Activated effector memory CD4-positive, alpha-beta T cell treated with Interleukin-2 at 50 U/mL for 16 hours (primary cell): Measurements from ENCODE around the gene ZNF264.
"Not testable (repeated sequence)": the region's sequence is repeated elsewhere in the genome, so short reads cannot be mapped to it uniquely, and the experiment has no call there.

Experiments used
- DNase-seq: peaks from one replicate; pipeline ENCODE4 v3.0.0-alpha.2; 2020

Gene ZNF264

DNA sequence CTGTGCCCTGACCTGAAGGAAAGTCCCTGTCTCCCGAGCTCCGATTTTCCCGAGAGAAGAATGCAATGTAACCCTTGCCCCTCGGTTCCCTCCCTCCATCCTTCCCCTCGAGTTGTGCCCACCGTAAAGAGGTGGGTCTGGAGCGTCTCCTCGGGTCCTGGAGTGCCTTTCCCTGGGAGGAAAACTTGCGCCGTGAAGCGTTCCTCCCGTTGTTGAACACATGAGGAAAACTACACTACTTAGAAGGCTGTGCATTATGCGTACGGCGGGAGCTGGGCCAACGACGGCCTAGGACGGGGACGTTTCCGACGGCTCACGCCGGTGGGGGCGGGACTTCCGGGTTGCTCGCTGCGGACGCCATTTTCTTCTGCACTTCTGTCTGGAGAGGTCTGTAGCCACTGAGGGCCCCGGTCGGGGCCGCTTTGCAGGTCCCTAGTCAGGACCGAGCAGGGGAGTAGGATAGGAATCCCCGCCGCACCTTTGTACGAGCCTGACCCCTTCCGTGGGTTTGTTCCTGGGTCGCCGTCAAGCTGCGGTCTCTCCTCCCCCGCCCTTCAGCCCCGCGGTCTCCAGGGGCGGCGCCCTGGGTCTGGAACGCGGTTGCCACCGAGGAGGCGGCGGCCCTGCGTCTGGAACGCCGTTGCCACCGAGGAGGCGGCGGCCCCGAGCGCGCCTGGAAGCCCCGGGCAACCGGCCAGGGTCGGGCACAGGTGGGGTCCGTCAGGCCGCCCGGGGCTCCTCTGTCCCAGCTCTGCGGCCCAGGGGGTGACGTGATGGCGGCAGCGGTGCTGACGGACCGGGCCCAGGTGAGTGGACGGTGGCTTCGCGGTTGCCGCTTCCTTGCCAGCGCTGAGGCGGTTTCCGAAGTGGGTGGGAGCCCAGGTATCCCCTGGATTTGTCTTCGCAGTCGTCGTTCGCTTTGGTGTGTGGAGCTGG lies at the start of gene ZNF264:
ZNF264 (plus strand) TSS at position 360 of the 936 bp plus-strand sequence; CDS start at position 774, 414 bp downstream.
- peak; percentile 86 for DNase-seq

DNA sequence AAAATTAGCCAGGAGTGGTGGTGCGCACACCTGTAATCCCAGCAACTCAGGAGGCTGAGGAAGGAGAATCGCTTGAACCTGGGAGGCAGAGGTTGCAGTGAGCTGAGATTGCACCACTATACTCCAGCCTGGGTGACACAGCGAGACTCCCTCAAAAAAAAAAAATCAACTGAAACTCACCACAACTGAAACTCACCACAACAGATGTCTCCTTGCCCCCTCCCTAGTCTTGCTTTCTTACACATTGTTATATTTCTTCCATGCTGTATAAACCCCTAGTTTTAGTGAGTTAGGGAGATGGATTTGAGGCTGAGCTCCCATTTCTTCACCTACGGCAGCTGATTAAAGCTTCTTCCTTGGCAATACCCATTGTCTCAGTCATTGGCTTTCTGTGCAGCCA lies 49.6 kb upstream of the ZNF264 start:
- no peak for DNase-seq

DNA sequence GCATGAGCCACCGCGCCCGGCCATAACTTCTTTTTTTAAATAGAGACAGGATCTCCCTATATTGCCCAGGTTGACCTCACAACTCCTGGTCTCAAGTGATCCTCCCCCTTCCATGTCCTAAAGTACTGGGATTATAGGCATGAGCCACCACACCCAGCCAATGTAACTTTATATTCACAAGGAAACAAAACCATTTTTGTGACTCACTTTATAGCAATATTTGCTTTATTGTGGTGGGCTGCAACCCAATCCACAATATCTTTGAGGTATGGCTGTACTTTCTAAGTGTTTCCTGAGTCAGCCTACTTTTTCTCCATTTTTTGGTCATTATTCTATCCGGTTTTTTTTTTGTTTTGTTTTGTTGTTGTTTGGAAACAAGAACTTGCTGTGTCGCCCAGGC lies 38.4 kb upstream of the ZNF264 start:
- no peak for DNase-seq

DNA sequence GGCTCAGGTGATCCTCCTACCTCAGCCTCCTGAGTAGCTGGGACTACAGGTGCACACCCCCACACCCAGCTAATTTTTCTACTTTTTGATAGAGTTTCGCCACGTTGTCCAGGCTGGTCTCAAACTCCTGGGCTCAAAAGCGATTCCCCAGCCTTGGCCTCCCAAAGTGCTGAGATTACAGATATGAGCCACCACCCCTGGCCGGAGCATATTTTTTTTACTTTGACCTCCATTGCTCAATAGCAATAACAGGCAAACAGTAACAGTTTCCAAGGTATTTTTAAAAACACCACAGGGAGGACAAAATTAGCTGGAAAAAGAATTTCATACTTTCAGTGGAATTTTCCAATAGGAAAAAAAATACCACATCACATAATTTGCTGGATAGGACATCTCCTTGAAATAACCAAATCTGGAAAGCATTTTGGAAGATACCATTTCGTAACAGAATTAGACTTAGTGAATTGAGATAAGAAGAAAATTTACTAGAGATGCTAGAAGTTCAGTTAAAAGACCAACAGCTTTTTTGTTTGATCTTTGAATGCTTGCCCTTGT lies 29.2 kb upstream of the ZNF264 start:
- no peak for DNase-seq

DNA sequence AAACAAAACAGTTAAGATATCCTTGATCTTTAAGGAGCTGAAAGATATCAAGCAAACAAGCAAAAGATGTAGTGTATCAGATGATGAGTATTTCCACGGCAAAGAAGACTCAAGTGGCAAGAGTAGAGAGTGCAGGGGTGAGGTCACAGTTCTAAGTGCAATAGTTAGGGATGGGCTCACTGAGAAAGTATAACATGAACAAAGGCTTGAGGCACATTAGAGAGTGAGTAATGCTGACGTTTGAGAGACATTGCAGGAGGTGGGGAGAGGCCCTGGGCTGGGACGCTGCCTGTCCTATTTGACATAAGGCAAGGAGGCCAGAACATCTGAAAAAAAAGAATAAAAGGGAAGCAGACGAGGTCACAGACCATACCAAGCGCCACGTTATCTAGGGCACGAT lies 25.5 kb upstream of the ZNF264 start:
- DNase-seq: no peak

DNA sequence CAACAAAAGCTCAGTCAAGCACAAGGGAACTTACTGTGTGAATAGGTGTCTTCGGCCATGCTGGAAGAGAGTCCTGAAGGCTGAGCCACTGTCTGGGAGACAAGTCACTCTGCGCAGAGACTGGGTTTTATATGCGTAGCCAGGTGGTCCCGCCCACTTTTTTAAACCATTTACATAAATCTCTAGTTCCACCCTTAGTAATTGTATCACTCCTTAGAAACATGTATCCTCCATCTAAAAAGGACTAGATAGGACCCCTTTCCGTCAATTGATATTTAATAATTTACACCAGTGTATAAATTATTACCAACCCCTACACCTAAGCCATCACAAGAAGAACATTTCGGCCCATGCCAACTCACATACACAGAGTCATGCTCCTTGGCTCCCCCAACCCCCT lies 23.9 kb upstream of the ZNF264 start, which contains the start of gene DUXA:
DUXA (minus strand) TSS at position 101 of the 400 bp plus-strand sequence; CDS start at position 59, 42 bp downstream.
- DNase-seq: no peak

DNA sequence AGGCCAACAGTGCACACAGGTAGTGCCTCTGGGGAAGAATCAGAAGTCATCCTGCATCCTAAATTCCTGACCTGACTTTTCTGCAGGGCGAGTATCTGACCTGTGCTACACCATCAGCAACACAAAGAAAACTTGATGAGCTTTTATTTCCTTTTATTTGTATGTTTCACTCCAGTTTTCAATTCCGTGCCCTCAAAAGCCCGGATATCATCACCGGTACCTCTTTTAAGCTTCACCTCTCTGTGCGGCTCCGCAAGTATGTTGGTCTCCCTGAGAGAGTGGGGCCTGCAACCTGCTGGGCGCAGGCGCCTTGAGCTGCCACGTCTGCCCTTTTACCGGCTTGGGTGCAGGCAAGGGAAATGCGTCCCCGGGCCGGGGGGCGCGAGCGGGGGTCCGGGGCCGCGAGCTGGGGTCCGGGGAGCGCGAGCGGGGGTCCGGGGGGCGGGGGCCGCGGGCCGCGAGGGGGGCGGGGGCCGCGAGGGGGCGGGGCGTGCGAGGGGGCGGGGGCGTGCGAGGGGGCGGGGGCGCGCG lies 19.7 kb upstream of the ZNF264 start:
- DNase-seq: peak; percentile 16

DNA sequence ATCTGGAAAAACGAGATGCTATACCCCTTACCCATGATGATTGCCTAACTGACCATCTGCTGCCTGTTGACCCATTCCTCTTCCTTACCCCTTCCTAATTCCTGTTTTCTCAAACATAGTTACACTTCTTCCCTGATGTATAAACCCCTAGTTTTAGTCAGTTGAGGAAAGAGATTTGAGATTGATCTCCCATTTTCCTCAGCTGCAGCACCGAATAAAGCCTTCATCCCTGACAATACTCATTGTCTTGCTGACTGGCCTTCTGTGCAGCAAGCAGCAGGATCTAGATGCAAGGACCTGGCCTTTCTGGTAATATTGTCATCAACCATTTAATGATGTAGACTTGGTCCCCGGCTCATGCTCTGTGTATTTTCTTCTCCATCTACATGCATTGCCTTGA lies 999 bp upstream of the ZNF264 start:
- no peak for DNase-seq

DNA sequence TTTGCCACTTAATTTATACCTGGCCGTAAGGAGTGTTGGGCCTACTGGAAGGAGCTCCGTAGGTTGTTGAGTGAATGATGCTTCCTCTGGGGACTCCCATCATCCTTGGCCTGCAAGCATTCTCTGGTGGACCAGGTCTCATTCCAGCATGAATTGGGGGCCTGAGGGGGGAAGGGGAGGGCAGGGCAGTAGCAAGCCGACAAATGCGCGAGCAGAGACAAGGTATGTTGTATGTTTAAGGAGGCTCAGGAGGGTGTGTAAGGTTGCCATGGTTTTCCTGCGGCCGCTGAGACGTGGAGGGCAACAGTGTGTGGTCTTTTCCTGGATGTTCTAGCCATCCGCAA lies 749 bp downstream of the ZNF264 start:
- DNase-seq: no peak

DNA sequence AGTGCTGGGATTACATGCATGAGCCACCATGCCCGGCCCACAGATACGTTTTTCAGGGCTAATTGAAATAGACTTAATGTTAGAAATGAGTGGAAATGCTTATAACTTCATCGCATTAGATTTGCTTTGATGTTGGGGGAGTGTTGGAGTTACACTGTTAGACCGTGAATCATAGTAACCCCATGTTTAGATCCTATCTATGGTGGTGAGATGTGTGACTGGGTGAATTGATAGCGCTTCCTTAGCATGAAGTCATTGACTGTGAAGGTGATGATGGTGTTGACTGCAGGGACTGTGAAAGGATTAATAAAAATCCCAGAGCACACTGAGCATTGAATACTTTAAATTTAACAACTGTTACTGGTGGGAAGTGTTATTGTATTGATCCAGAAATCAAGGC lies 1.7 kb downstream of the ZNF264 start:
- no peak for DNase-seq

DNA sequence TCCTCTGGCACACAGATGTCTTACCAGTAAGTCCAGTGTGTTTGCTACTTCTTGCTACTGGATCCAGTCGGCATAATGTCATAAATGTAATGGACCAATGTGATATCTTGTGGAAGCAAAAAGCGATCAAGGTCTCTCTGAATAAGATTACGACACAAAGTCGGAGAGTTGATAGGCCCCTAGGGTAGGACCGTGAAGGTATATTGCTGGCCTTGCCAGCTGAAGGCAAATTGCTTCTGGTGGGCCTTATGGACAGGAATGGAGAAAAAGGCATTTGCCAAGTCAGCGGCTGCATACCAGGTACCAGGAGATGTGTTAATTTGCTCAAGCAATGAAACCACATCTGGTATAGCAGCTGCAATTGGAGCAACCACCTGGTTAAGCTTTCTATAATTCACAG lies 6.6 kb downstream of the ZNF264 start:
- DNase-seq: not testable (repeated sequence)

DNA sequence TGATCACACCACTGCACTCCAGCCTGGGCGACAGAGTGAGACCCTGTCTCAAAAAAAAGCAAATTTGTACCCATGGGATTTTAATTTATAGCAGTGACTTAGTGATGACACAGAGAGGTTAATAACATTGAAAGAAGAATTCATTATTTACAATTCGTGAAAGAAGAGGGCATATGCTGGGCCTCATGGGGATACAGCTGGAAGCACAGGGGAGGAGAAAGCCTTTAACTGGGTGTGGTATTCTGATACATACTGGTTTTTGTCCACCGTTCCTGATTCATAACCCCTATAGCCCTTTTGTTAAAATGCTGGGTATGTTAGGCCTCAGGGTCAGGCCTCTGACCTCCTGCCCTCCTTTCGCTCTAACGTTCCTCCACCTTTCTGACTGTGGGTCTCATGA lies 10.9 kb downstream of the ZNF264 start:
- no peak for DNase-seq

DNA sequence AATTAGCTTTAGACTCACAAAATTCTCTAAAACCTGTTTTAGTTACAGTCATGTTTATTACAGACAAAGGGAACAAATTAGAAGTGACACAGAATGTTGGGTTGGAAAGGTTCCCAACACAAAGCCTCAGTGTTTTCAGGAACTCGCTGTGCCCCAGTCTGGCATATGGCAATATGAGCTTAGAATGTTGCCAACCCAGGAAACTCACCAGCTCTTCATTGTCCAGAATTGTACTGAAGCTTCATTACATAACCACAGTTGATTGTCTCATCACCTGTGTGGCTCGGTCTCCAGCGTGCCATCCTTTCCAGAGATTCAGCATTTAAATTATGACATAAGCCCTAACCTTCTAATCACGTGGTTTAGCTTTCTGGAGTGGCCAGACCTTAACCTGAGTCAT lies 19.1 kb downstream of the ZNF264 start:
- DNase-seq: no peak

DNA sequence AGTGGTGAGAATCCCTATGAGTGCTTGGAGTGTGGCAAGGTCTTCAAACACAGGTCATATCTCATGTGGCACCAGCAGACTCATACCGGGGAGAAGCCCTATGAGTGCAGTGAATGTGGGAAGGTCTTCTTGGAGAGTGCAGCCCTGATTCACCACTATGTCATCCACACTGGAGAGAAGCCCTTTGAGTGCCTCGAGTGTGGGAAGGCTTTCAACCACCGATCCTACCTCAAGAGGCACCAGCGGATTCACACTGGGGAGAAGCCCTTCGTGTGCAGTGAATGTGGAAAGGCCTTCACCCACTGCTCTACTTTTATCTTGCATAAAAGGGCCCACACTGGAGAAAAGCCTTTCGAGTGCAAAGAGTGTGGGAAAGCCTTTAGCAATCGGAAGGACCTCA lies 20.8 kb downstream of the ZNF264 start:
- no peak for DNase-seq

DNA sequence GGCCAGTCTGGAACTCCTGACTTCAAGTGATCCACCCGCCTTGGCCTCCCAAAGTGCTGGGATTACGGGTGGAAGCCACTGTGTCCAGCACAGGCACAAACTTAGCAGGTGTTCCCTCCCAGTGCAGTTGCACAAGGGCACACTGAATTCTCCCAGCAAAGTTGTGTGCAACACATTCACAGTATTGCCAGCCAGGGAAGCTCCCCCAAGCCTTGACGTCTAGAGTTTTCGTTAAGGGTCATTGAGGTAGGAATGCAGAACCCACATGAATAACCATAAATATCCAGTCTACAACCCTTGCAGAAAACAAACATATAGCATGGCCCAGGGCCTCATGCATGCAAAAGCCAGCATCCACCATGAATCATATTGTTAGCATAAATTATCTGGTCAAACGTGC lies 36.2 kb downstream of the ZNF264 start:
- no peak for DNase-seq

DNA sequence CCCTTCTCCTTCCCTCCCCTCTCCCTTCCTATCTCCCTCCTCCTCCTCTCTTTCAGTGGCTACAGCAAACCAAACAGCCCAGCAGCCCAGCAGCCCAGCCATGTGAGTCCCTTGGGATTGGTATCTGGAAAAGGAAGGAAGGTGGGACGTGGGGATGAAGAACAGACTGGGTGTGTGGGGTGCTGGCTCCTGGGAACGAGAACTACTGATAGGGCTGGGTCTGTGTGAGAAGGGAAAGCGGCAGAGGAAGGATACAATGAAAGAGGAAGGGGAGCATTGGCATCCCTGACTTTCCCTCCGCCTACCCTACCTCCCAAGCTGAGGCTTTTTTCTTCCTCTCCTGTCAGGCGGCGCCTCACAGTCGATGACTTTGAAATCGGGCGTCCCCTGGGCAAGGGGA lies 40.4 kb downstream of the ZNF264 start:
- no peak for DNase-seq

DNA sequence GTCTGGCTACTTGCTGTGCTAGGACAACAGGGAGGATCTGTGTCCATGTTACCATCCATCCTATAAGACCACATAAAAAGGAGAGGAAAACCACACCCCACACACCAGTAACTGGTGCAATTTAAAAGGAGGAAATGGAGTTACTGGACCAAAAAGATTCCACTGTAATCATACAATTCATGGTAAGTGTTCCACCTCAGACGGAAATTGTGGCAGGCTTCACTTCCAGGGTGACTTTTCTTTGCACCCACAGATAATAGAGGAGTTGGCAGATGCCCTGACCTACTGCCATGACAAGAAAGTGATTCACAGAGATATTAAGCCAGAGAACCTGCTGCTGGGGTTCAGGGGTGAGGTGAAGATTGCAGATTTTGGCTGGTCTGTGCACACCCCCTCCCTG lies 41.9 kb downstream of the ZNF264 start:
- no peak for DNase-seq

DNA sequence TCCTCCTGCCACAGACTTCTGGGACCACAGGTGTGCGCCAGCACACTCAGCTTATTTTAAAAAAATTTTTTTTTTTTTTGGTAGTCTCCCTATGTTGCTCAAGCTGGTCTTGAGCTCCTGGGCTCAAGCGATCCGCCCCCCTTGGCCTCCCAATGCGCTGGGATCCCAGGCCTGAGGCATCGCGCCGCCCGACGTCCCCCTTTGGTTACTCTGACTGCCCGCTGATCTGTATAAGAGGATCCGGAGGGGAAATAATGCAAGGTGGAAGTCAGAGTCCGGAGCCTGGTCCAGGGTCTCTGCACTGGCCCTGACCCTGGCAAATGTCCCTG lies 48.6 kb downstream of the ZNF264 start:
- DNase-seq: no peak

DNA sequence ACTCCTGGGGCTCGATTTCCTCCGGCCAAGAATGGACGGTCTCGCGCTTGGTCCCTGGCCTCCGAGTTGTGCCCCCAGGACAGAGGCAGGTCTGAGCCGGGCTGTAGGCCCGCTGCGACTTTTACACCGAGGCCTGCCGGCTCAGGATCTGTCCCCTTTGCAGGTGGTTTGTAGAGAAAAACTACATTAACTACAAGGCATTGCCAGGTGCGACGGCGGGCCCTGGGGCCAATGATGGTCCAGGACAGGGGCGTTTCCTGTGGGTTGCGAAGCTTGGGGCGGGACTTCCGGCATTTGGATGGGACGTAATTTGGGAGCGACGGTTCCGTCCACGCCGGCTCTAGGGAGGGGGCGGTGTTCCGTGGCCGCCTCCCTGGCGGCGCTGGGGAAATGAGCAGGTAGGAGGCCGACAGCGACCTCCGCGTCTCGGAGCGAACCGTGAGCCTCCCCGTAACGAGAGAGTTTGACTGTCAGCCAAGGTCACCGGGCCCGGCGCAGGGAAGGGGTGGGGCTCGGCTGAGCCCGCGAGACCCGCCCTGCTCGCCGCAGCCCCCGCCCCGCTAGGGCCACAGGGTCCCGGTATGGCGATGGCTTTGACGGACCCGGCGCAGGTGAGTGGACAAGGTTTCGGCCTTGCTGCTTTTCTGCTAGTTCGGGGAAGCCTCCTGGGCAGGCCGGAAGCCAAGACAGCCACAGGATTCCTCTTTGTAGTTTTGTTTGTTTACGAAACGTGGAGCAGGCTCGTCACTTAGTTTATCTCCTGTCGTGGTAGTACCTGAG lies 49.2 kb downstream of the ZNF264 start, which contains the start of gene ZNF805:
ZNF805 (plus strand) TSS at position 322 of the 780 bp plus-strand sequence; CDS start at position 582, 260 bp downstream.
- DNase-seq: peak; percentile 95

DNA sequence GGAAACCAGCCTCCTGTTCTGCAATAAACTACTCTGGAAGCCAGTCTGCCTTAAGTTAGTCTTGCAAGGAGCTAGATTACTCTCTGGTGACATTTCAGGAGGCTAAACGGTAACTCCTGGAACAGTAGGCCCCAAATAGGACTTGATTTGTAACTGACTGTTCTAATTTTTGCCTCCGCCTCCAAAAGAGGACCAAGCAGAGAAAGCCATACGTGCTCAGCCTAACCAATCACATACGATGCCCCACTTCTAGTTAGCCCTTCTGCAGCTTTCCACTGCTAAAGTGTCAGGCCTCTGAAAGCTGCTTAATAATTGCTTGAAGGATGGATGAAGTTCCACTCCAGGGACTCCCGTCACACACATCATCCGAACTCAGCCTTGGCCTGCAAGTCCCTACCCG lies 49.9 kb downstream of the ZNF264 start:
- no peak for DNase-seq

DNA sequence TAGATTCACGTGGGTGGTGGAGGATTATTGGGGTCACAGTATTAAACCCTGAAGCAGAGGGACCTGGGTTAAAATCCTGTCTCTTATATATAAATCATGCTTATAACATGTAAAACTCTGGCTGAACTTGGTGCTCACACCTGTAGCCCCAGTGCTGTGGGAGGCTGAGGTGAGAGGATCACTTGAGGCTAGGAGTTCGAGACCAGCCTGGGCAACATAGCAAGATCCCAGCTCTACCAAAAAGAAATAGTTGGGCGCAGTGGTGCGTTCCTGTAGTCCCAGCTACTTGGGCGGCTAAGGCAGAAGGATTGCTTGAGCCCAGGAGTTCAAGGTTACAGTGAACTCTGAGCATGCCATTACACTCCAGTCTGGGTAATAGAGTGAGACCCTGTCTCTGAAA lies 51.5 kb downstream of the ZNF264 start:
- no peak for DNase-seq

DNA sequence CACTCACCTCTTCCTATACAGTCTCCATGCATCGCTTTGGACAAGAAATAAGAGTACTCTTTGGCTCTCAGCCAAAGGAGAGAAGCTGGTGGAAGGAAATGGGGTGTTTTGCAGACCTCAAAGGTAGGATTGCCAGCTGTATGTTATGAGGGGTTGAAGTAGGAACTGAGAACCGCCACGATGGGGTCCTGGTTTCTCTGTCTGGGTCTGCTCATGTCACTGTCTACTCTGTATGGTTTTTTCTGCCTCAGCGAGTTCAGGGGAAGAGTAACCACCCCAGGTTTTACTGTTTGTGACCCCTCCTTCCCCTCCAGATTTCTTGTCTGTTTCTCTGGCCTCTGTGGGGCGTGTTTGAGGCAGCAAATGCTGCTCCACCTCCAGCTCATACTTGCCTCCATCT lies 53.2 kb downstream of the ZNF264 start:
- no peak for DNase-seq

DNA sequence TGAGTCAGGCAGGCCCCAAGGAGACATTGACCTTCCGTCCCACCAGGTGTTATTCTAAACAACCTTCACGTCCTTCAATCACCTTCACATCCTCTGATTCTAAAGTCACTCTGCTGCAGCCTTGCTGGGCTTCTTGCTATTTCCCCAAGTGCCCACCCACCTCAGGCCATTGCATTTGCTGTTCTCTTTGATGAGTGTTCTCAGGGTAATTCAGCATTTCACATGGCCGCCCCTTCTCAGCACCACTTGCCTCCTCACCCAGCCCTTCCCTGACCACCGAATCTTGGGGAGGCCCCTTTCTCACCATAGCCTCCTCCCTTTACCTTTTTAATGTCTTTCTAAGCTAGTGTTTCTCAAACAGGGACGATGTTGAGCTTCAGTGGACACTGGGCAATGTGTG lies 53.8 kb downstream of the ZNF264 start:
- no peak for DNase-seq

DNA sequence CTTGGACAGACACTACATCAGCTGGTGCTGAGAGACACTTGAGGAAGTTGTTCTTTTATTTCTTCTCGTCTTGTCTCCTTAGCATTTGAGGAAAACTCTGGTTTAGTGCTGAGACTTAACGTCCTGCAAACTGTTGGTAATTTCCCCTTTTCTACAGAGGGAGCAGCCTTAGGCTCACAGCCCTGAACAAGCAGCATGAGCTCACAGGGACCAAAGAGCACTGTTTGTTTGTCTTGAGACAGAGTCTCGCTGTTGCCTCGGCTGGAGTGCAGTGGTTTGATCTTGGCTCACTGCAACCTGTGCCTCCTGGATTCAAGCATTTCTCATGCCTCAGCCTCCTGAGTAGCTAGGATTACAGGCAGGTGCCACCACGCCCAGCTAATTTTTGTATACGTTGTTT lies 54.7 kb downstream of the ZNF264 start:
- DNase-seq: no peak
